IMR-90 (cell line): ENCODE measurements around the gene DNAH5. TPM values are rescaled to one million over a fixed set of nuclear protein-coding genes. Genes with fewer than 3 reads are reported as not detected.

Source experiments
- ATAC-seq: fragments of 200-7000 bp; cut with Tn5 transposase; 2 replicates; pipeline ENCODE4 v1.9.1; 2020; ENCODE audit warnings: low read depth, mild to moderate bottlenecking, moderate library complexity
- BruUV-seq: library from RNA; stranded (reverse); fragments of 400-500 nt; replicated peaks from 2 replicates; lab custom pipeline; 2021; lab: Mats Ljungman, UMichigan
- CTCF ChIA-PET: fragments of 300-600 bp; formaldehyde crosslinking; extraction: SDS; loops from one replicate; lab custom pipeline; 2021; ENCODE audit warnings: antibody characterized with exemption; lab: Yijun Ruan, JAX
- POLR2A ChIA-PET: fragments of 300-600 bp; sonication (Branson Sonifier 250); formaldehyde crosslinking; loops from one replicate; lab custom pipeline; 2022; ENCODE audit warnings: antibody characterized with exemption; ENCODE audit not compliant: unreplicated experiment; lab: Charles Lee
- DNase-seq: peaks from one replicate; pipeline ENCODE4 v3.0.0; 2013
- H2AFZ ChIP-seq: replicated peaks from 2 replicates; pipeline ENCODE3; 2013; ENCODE audit warnings: low read length, mild to moderate bottlenecking; ENCODE audit not compliant: poor library complexity
- H2AK5ac ChIP-seq: 2 replicates; pipeline ENCODE4 v1.6.1; 2013; ENCODE audit warnings: low read depth, low read length, inconsistent platforms
- H2AK9ac ChIP-seq: replicated peaks from 2 replicates; pipeline ENCODE3; 2013; ENCODE audit warnings: mild to moderate bottlenecking, low read depth, low read length, moderate library complexity; ENCODE audit not compliant: poor library complexity
- H2BK120ac ChIP-seq: 2 replicates; pipeline ENCODE4 v1.6.1; 2013; ENCODE audit warnings: low read depth, low read length, inconsistent platforms
- H2BK15ac ChIP-seq: 3 replicates; pipeline ENCODE4 v1.6.1; 2013; ENCODE audit warnings: low read depth, low read length, inconsistent platforms
- H2BK20ac ChIP-seq: 2 replicates; pipeline ENCODE4 v1.6.1; 2013; ENCODE audit warnings: low read depth, mild to moderate bottlenecking, inconsistent platforms, low read length, moderate library complexity
- H2BK5ac ChIP-seq: 2 replicates; pipeline ENCODE4 v1.6.1; 2013; ENCODE audit warnings: mild to moderate bottlenecking, low read depth, low read length, inconsistent platforms; ENCODE audit not compliant: poor library complexity, severe bottlenecking
- H3K14ac ChIP-seq: replicated peaks from 2 replicates; pipeline ENCODE4 v1.6.1; 2013; ENCODE audit warnings: low read depth, low read length, inconsistent platforms
- H3K18ac ChIP-seq: 2 replicates; pipeline ENCODE4 v1.6.1; 2013; ENCODE audit warnings: low read depth, low read length, control low read depth
- H3K23ac ChIP-seq: 2 replicates; pipeline ENCODE4 v1.6.1; 2013; ENCODE audit warnings: low read depth, low read length, inconsistent platforms
- H3K27ac ChIP-seq: 2 replicates; pipeline ENCODE4 v1.5.1; 2013; ENCODE audit warnings: mild to moderate bottlenecking, control low read depth, low read length; ENCODE audit not compliant: insufficient read depth
- H3K27me3 ChIP-seq: 2 replicates; pipeline ENCODE4 v1.6.1; 2013; ENCODE audit warnings: low read length; ENCODE audit not compliant: control insufficient read depth, insufficient read depth
- H3K36me3 ChIP-seq: 2 replicates; pipeline ENCODE4 v1.6.1; 2013; ENCODE audit warnings: low read length, mixed read lengths; ENCODE audit not compliant: control insufficient read depth, insufficient read depth
- H3K4ac ChIP-seq: 2 replicates; pipeline ENCODE4 v1.6.1; 2013; ENCODE audit warnings: low read depth, low read length, inconsistent platforms
- H3K4me1 ChIP-seq: 2 replicates; pipeline ENCODE4 v1.6.1; 2013; ENCODE audit warnings: low read length, mixed read lengths; ENCODE audit not compliant: control insufficient read depth, insufficient read depth
- H3K4me2 ChIP-seq: 2 replicates; pipeline ENCODE4 v1.6.1; 2013; ENCODE audit warnings: low read depth, mild to moderate bottlenecking, control low read depth, low read length, moderate library complexity
- H3K4me3 ChIP-seq: 2 replicates; pipeline ENCODE4 v1.5.1; 2013; ENCODE audit warnings: low read depth, mild to moderate bottlenecking, control low read depth, low read length, moderate library complexity; ENCODE audit not compliant: insufficient read depth
- H3K56ac ChIP-seq: 2 replicates; pipeline ENCODE4 v1.6.1; 2013; ENCODE audit warnings: low read length, inconsistent platforms; ENCODE audit not compliant: insufficient read depth; ENCODE audit errors: extremely low read depth
- H3K79me1 ChIP-seq, 2 experiments: 2 replicates each; pipeline ENCODE4 v1.6.1; 2013; ENCODE audit warnings: low read length in 2 of 2, inconsistent platforms in 1 of 2, low read depth in 1 of 2
- H3K9ac ChIP-seq: 2 replicates; pipeline ENCODE4 v1.6.1; 2013; ENCODE audit warnings: low read depth, low read length, control low read depth
- H3K9me1 ChIP-seq: 2 replicates; pipeline ENCODE4 v1.6.1; 2013; ENCODE audit warnings: low read length, inconsistent platforms; ENCODE audit not compliant: insufficient read depth
- H3K9me3 ChIP-seq: 2 replicates; pipeline ENCODE4 v1.6.1; 2013; ENCODE audit warnings: low read length; ENCODE audit not compliant: control insufficient read depth, insufficient read depth
- H4K20me1 ChIP-seq: 2 replicates; pipeline ENCODE4 v1.6.1; 2013; ENCODE audit warnings: low read length, inconsistent platforms; ENCODE audit not compliant: insufficient read depth
- H4K5ac ChIP-seq: 2 replicates; pipeline ENCODE4 v1.6.1; 2013; ENCODE audit warnings: mild to moderate bottlenecking, low read depth, low read length, control low read depth
- H4K8ac ChIP-seq, 2 experiments: 2 replicates each; pipeline ENCODE4 v1.6.1; 2013; ENCODE audit warnings: low read depth in 2 of 2, low read length in 2 of 2, control low read depth in 1 of 2, inconsistent platforms in 1 of 2
- H4K91ac ChIP-seq: 2 replicates; pipeline ENCODE4 v1.6.1; 2013; ENCODE audit warnings: low read depth, low read length, inconsistent platforms; ENCODE audit not compliant: insufficient read depth
- BHLHE40 ChIP-seq: fragments of 150-350 bp; IDR thresholded peaks from 2 replicates; pipeline ENCODE4 v1.6.1; 2016; ENCODE audit warnings: mild to moderate bottlenecking, low read depth, low read length
- CTCF ChIP-seq: conservative IDR thresholded peaks from 2 replicates; pipeline ENCODE4 v1.5.1; 2012; ENCODE audit warnings: mild to moderate bottlenecking, low read depth, low read length, improper control_type of control experiment
- ELK1 ChIP-seq: fragments of 150-350 bp; IDR thresholded peaks from 2 replicates; pipeline ENCODE4 v1.6.1; 2016; ENCODE audit warnings: low read depth, mild to moderate bottlenecking, low read length, moderate library complexity, borderline replicate concordance
- MAFK ChIP-seq: IDR thresholded peaks from 2 replicates; pipeline ENCODE4 v1.6.1; 2012; ENCODE audit warnings: low read depth, low read length, improper control_type of control experiment
- MAZ ChIP-seq: IDR thresholded peaks from 2 replicates; pipeline ENCODE4 v1.6.1; 2012; ENCODE audit warnings: low read depth, mild to moderate bottlenecking, low read length, improper control_type of control experiment, moderate library complexity, borderline replicate concordance
- NFE2L2 ChIP-seq: fragments of 150-350 bp; IDR thresholded peaks from 2 replicates; pipeline ENCODE4 v1.6.1; 2016; ENCODE audit warnings: low read depth, mild to moderate bottlenecking, low read length
- POLR2A ChIP-seq: IDR thresholded peaks from 2 replicates; pipeline ENCODE4 v1.6.1; 2012; ENCODE audit warnings: mild to moderate bottlenecking, low read depth, low read length
- RAD21 ChIP-seq: IDR thresholded peaks from 2 replicates; pipeline ENCODE4 v1.6.1; 2012; ENCODE audit warnings: low read length, improper control_type of control experiment
- RCOR1 ChIP-seq: IDR thresholded peaks from 2 replicates; pipeline ENCODE4 v1.6.1; 2012; ENCODE audit warnings: mild to moderate bottlenecking, low read length, improper control_type of control experiment; ENCODE audit not compliant: insufficient replicate concordance
- WGBS, 2 experiments: methylation state at CpG; one replicate each; pipeline versions ENCODE4 v1.1.5 to v1.1.7; 2013; ENCODE audit warnings: missing lambda C conversion rate in 2 of 2; ENCODE audit not compliant: insufficient read length in 1 of 2; ENCODE audit errors: extremely low coverage in 2 of 2; 5-methylcytosine and 5-hydroxymethylcytosine counted together
- dilution Hi-C: fragments of 300-500 bp; cut with HindIII; formaldehyde crosslinking; loops from one replicate; pipeline ENCODE4 v1.14.3; 2018; ENCODE audit warnings: low sequenced_read_pairs; ENCODE audit not compliant: unreplicated experiment
- in situ Hi-C: fragments of 300-500 bp; cut with MboI; formaldehyde crosslinking; loops from 3 replicates; pipeline ENCODE4 v1.14.3; 2019; ENCODE audit warnings: low sequenced_read_pairs, inconsistent platforms, mixed read lengths
- intact Hi-C: fragments of 100-400 bp; cut with micrococcal nuclease; formaldehyde crosslinking; loops from 2 replicates; pipeline ENCODE4 v1.10.0; 2022
- polyA plus RNA-seq, 3 experiments: library from polyadenylated mRNA; depleted of rRNA; stranded (reverse); fragments of >200 nt; gene quantifications; 2 replicates each; pipeline ENCODE4 v1.2.3, GENCODE V29; 2012; ENCODE audit warnings: low replicate concordance in 1 of 3
- total RNA-seq: library from RNA; depleted of rRNA; stranded (reverse); fragments of >200 nt; gene quantifications from 2 replicates; pipeline ENCODE4 v1.2.3, GENCODE V29; 2012

The DNAH5 gene
- total and polyA plus RNA-seq, 2 of the 4 experiments (the other 2 are of a cell fraction) = 1.9 to 4.3 TPM

DNA sequence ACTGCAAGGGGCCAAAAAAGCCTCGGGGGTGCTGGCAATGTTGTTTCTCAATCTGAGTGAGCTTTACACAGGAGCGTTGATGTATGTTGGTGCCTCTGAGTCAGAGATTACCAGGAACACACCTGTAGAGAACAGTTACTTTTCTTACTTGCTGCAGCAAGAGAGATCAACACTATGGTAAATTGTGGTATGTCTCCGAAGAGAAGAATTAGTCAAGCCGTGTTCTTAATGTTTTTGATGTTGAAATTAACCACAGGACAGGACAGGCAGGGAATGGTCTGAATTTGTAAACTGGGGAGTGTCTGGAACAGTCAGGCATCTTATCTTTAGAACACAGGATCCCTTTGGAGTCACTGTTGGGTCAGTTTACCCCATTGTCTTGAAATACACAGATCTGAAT, 285.7 kb downstream of the DNAH5 start:
- H3K18ac ChIP-seq = no peak overlapping the region
- H2AK9ac ChIP-seq = no peak overlapping the region
- H3K9me3 ChIP-seq = no peaks in the 10 kb centered on the region
- no peak overlapping the region for H3K56ac ChIP-seq
- H2AK5ac ChIP-seq = no peak overlapping the region
- in situ Hi-C loops = no loop called here
- no peaks in the 10 kb centered on the region for H3K36me3 ChIP-seq
- H2AFZ ChIP-seq = no peak overlapping the region
- WGBS, 2 experiments = 53% methylated on average over 3 of the region's 4 CpGs; no CpG with 5 or more reads in 1 of the 2 experiments
- no peak overlapping the region for H2BK5ac ChIP-seq
- no peak overlapping the region for H3K14ac ChIP-seq
- TF ChIP-seq NFE2L2 (no peak), RAD21 (no peak), RCOR1 (no peak), MAFK (no peak), ELK1 (no peak), CTCF (no peak), BHLHE40 (no peak), MAZ (no peak), POLR2A (no peak)
- POLR2A ChIA-PET = no interaction called here
- H3K4me2 ChIP-seq = no peak overlapping the region
- no peak overlapping the region for H3K9ac ChIP-seq
- no peak overlapping the region for H3K4me3 ChIP-seq
- no peak overlapping the region for H4K91ac ChIP-seq
- peaks cover 16% of the 10 kb centered on the region for H3K9me1 ChIP-seq
- DNase-seq = no peak
- dilution Hi-C loops = no loop called here
- ATAC-seq = no peak
- peaks cover 6% of the 10 kb centered on the region; the same call in 1 of the 2 replicates for H3K4me1 ChIP-seq
- no peak overlapping the region for H3K4ac ChIP-seq
- H4K8ac ChIP-seq = no peak overlapping the region
- H2BK120ac ChIP-seq = 0 out of 2 replicates have a peak overlapping the region, but pooled peaks have one; percentile 0
- intact Hi-C loops = no loop called here
- H4K5ac ChIP-seq = no peak overlapping the region
- no peak overlapping the region for H3K23ac ChIP-seq
- CTCF ChIA-PET = interaction anchor here (0.8 kb wide), 1 partner anchor 105 kb away, joined by 3 read pairs; no protein-coding TSS in a partner anchor
- H2BK15ac ChIP-seq = no peak overlapping the region
- no peaks in the 10 kb centered on the region for H3K79me1 ChIP-seq
- no TSS peak for BruUV-seq
- H2BK20ac ChIP-seq = peak overlapping the region; percentile 29
- H4K20me1 ChIP-seq = no peaks in the 10 kb centered on the region
- no peaks in the 10 kb centered on the region for H3K27me3 ChIP-seq
- H3K27ac ChIP-seq = no peak overlapping the region
